Osteoblast (primary cell): Measurements from ENCODE around the gene OXCT2. TPM values are rescaled to one million over a fixed set of nuclear protein-coding genes. Genes with fewer than 3 reads are reported as not detected.
A peak's percentile ranks its signal among the peaks of the same experiment; 100 is the strongest.

Source experiments
- DNase-seq: peaks from one replicate; pipeline ENCODE4 v3.0.0; 2011; ENCODE audit warnings: low spot score, mixed read lengths; ENCODE audit not compliant: insufficient read length; ENCODE audit errors: missing footprints
- H2AFZ ChIP-seq: 2 replicates; pipeline ENCODE4 v1.6.0; 2011; ENCODE audit warnings: mild to moderate bottlenecking, low read length
- H3K27ac ChIP-seq: 2 replicates; pipeline ENCODE4 v1.5.1; 2011; ENCODE audit warnings: mild to moderate bottlenecking, low read depth, low read length, moderate library complexity
- H3K27me3 ChIP-seq: 2 replicates; pipeline ENCODE4 v1.6.0; 2012; ENCODE audit warnings: mild to moderate bottlenecking, control low read depth, inconsistent platforms, low read length, moderate library complexity; ENCODE audit not compliant: insufficient read depth
- H3K36me3 ChIP-seq: 2 replicates; pipeline ENCODE4 v1.5.1; 2011; ENCODE audit warnings: mild to moderate bottlenecking, low read length, control low read depth, moderate library complexity; ENCODE audit not compliant: insufficient read depth
- H3K4me1 ChIP-seq: 2 replicates; pipeline ENCODE4 v1.5.1; 2011; ENCODE audit warnings: mild to moderate bottlenecking, low read length, control low read depth, moderate library complexity; ENCODE audit not compliant: insufficient read depth
- H3K4me2 ChIP-seq: 2 replicates; pipeline ENCODE4 v1.6.0; 2011; ENCODE audit warnings: mild to moderate bottlenecking, low read length; ENCODE audit not compliant: insufficient read depth
- H3K4me3 ChIP-seq: fragments of 200-600 bp; sonication (generic); 3 replicates; pipeline ENCODE4 v1.5.1; 2012; ENCODE audit warnings: mild to moderate bottlenecking, low read length, inconsistent platforms; ENCODE audit not compliant: insufficient read depth
- H3K79me2 ChIP-seq: 2 replicates; pipeline ENCODE4 v1.6.0; 2012; ENCODE audit warnings: mild to moderate bottlenecking, low read length, control low read depth, inconsistent platforms; ENCODE audit not compliant: insufficient read depth
- H3K9me3 ChIP-seq: 2 replicates; pipeline ENCODE4 v1.5.1; 2011; ENCODE audit warnings: low read depth, low read length, control low read depth
- H4K20me1 ChIP-seq: 2 replicates; pipeline ENCODE4 v1.6.0; 2012; ENCODE audit warnings: mild to moderate bottlenecking, low read length, control low read depth; ENCODE audit not compliant: insufficient read depth
- small RNA-seq: library from RNA; depleted of rRNA; stranded (forward); fragments of <200 nt; gene quantifications from one replicate; pipeline ENCODE3, GENCODE V24; 2012
- total RNA-seq: library from RNA; depleted of rRNA; stranded (reverse); fragments of >200 nt; gene quantifications from 2 replicates; pipeline ENCODE4 v1.2.3, GENCODE V29; 2012
- TF ChIP-seq, protein P1 (sequence below): IDR thresholded peaks from 2 replicates; pipeline ENCODE4 v1.5.1; 2011; ENCODE audit warnings: mild to moderate bottlenecking, low read depth, low read length, moderate library complexity; ENCODE audit errors: extremely low read depth

Gene OXCT2
- total RNA-seq, 1 donor: 1.1 TPM

DNA sequence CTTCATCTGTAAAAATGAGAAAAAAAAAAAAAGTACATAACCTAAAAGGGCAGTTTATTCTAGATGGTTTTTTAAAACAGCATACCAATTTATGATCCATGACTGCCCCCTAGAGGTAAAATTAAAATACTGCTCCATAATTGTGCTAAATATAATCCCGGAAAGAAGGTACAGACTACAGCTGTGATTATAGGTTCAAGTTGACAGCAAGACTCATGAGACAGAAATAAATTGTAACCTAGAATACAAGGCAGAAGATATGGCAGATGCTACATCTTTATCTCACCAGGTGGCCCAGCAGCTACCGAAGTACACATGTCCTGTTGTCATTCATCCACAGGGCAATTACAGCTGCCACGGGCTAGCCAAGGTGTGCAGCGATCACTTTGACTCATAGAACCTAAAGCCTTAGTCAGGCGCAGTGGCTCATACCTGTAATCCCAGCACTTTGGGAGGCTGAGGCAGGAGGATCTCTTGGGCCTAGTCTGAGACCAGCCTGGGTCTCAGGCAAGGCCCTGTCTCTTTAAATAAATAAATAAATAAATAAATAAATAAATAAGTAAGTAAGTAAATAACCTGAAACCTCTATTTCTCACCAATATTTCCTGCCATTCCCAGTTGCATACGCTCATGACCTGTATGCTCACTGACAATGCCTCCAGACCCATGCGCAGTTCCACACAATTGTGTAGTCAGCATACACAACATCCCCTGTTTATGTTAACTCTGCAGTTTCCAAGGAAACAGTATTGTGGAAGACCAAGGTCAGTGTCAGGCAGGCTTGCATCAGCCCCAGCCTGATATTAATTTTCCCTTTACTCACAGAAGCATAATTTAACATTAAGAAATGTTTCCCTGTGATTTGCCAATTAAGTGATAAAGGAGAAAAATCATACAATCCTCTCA lies 50.8 kb downstream of the OXCT2 start:
- peaks cover 54% of the 10 kb centered on the region for H3K27me3 ChIP-seq
- TF ChIP-seq, protein P1, sequence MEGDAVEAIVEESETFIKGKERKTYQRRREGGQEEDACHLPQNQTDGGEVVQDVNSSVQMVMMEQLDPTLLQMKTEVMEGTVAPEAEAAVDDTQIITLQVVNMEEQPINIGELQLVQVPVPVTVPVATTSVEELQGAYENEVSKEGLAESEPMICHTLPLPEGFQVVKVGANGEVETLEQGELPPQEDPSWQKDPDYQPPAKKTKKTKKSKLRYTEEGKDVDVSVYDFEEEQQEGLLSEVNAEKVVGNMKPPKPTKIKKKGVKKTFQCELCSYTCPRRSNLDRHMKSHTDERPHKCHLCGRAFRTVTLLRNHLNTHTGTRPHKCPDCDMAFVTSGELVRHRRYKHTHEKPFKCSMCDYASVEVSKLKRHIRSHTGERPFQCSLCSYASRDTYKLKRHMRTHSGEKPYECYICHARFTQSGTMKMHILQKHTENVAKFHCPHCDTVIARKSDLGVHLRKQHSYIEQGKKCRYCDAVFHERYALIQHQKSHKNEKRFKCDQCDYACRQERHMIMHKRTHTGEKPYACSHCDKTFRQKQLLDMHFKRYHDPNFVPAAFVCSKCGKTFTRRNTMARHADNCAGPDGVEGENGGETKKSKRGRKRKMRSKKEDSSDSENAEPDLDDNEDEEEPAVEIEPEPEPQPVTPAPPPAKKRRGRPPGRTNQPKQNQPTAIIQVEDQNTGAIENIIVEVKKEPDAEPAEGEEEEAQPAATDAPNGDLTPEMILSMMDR: peak; percentile 66
- H3K79me2 ChIP-seq: no peaks in the 10 kb centered on the region

More for the DNA sequence above, 50.8 kb downstream of the OXCT2 start:
- Histone ChIP-seq H3K4me3 (no peak overlapping the region), H3K27ac (no peak overlapping the region), H3K4me2 (no peak overlapping the region), H2AFZ (no peak overlapping the region), H3K4me1 (no peaks in the 10 kb centered on the region), H3K36me3 (no peaks in the 10 kb centered on the region), H3K9me3 (no peaks in the 10 kb centered on the region), H4K20me1 (no peaks in the 10 kb centered on the region)
- DNase-seq: no peak

Small RNAs within 50 kb of the gene (small RNA-seq; reads per million reads assigned to genes)
- gene AL033527.1 (not detected), gene RNU7-121P (not detected)

Other genes with a start within 250 kb of the OXCT2 start
- gene PABPC4, start 194.6 kb downstream of the OXCT2 start, total RNA-seq: 158 and 182 TPM in 2 replicates
- under 0.01 TPM in 2 replicates for gene HEYL, start 131.7 kb downstream of the OXCT2 start, total RNA-seq
- gene NT5C1A, start 99.2 kb downstream of the OXCT2 start, total RNA-seq: not detected in 2 replicates
- not detected in 2 replicates for gene HPCAL4, start 79.9 kb downstream of the OXCT2 start, total RNA-seq
- 25.3 and 26.4 TPM in 2 replicates for gene PPIE, start 32.5 kb downstream of the OXCT2 start, total RNA-seq
- 0.29 and 0.36 TPM in 2 replicates for gene BMP8B, start 17.5 kb upstream of the OXCT2 start, total RNA-seq
- gene TRIT1, start 112.2 kb upstream of the OXCT2 start, total RNA-seq: 25.3 and 29.3 TPM in 2 replicates
- gene MYCL, start 130.6 kb upstream of the OXCT2 start, total RNA-seq: 0.72 and 0.88 TPM in 2 replicates
- gene MFSD2A, start 183.8 kb upstream of the OXCT2 start, total RNA-seq: 3.5 and 3.6 TPM in 2 replicates